Measurements from ENCODE around the gene UCK2.

DNA sequence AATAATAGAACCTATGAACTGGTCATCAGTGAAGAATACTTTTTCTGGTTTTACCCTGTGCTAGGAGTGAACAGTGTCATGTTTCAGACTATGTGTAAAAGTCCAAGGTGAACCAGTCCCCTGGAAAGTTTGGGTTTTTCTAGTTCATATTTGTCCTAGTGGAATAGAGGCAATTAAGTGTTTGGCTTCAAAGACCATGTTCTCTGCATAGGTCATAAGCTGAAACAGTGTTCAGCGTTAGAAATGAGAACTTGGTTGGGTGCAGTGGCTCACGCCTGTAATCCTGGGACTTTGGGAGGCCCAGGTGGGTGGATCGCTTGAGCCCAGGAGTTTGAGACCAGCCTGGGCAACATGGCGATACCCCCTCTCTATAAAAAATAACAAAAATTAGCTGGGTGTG lies 77.5 kb downstream of the UCK2 start:
- TF ChIP-seq CEBPB (IDR thresholded peaks at IDR 0.05) (no peak), FOXM1 (IDR thresholded peaks at IDR 0.05; ENCODE audit: borderline replicate concordance, low read depth) (no peak), RAD21 (IDR thresholded peaks at IDR 0.05; ENCODE audit: low read depth) (no peak), TCF12 (IDR thresholded peaks at IDR 0.05; ENCODE audit: low read depth) (no peak), EP300 (IDR thresholded peaks at IDR 0.05; ENCODE audit: borderline replicate concordance) (no peak), ZBTB7A (IDR thresholded peaks at IDR 0.05; ENCODE audit: low read depth) (no peak)
- TF ChIP-seq, protein P1, sequence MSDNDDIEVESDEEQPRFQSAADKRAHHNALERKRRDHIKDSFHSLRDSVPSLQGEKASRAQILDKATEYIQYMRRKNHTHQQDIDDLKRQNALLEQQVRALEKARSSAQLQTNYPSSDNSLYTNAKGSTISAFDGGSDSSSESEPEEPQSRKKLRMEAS (IDR thresholded peaks at IDR 0.05) = no peak
- TF ChIP-seq, protein P2, sequence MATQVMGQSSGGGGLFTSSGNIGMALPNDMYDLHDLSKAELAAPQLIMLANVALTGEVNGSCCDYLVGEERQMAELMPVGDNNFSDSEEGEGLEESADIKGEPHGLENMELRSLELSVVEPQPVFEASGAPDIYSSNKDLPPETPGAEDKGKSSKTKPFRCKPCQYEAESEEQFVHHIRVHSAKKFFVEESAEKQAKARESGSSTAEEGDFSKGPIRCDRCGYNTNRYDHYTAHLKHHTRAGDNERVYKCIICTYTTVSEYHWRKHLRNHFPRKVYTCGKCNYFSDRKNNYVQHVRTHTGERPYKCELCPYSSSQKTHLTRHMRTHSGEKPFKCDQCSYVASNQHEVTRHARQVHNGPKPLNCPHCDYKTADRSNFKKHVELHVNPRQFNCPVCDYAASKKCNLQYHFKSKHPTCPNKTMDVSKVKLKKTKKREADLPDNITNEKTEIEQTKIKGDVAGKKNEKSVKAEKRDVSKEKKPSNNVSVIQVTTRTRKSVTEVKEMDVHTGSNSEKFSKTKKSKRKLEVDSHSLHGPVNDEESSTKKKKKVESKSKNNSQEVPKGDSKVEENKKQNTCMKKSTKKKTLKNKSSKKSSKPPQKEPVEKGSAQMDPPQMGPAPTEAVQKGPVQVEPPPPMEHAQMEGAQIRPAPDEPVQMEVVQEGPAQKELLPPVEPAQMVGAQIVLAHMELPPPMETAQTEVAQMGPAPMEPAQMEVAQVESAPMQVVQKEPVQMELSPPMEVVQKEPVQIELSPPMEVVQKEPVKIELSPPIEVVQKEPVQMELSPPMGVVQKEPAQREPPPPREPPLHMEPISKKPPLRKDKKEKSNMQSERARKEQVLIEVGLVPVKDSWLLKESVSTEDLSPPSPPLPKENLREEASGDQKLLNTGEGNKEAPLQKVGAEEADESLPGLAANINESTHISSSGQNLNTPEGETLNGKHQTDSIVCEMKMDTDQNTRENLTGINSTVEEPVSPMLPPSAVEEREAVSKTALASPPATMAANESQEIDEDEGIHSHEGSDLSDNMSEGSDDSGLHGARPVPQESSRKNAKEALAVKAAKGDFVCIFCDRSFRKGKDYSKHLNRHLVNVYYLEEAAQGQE (IDR thresholded peaks at IDR 0.05; ENCODE audit: low read depth) = no peak
- TF ChIP-seq, protein P3, sequence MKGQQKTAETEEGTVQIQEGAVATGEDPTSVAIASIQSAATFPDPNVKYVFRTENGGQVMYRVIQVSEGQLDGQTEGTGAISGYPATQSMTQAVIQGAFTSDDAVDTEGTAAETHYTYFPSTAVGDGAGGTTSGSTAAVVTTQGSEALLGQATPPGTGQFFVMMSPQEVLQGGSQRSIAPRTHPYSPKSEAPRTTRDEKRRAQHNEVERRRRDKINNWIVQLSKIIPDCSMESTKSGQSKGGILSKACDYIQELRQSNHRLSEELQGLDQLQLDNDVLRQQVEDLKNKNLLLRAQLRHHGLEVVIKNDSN (IDR thresholded peaks at IDR 0.05) = no peak
